ENCODE measurements around the gene HCN4.

The HCN4 gene

GRCh38 chr15:73333001-73333400 lies 35.8 kb downstream of the HCN4 start:
- Histone ChIP-seq H3K27me3 (ENCODE audit: low read depth) (peaks cover 23% of the 10 kb centered on the region), H3K36me3 (replicated peaks) (no peaks in the 10 kb centered on the region), H3K4me3 (no peak overlapping the region), H3K4me1 (no peaks in the 10 kb centered on the region), H3K9me3 (no peaks in the 10 kb centered on the region)
- in situ Hi-C loops (cut with MboI; ENCODE audit: low sequenced_read_pairs): no loop called here
- no peak for DNase-seq (ENCODE audit: low spot score in 2 of 2)

GRCh38 chr15:73331991-73332925 lies 36.5 kb downstream of the HCN4 start:
- no peaks in the 10 kb centered on the region for H3K9me3 ChIP-seq
- DNase-seq (ENCODE audit: low spot score in 2 of 2): no peak
- H3K4me3 ChIP-seq: no peak overlapping the region
- no peaks in the 10 kb centered on the region for H3K36me3 ChIP-seq (replicated peaks)
- in situ Hi-C loops (cut with MboI; ENCODE audit: low sequenced_read_pairs): no loop called here
- H3K27me3 ChIP-seq (ENCODE audit: low read depth): peaks cover 15% of the 10 kb centered on the region
- H3K4me1 ChIP-seq: no peaks in the 10 kb centered on the region

GRCh38 chr15:73331501-73331900 lies 37.3 kb downstream of the HCN4 start:
- Histone ChIP-seq H3K9me3 (no peaks in the 10 kb centered on the region), H3K4me3 (no peak overlapping the region), H3K4me1 (no peaks in the 10 kb centered on the region), H3K27me3 (ENCODE audit: low read depth) (peaks cover 9% of the 10 kb centered on the region), H3K36me3 (replicated peaks) (no peaks in the 10 kb centered on the region)
- no peak for DNase-seq (ENCODE audit: low spot score in 2 of 2)
- in situ Hi-C loops (cut with MboI; ENCODE audit: low sequenced_read_pairs): no loop called here

GRCh38 chr15:73330206-73331051 lies 38.3 kb downstream of the HCN4 start:
- Histone ChIP-seq H3K36me3 (replicated peaks) (no peaks in the 10 kb centered on the region), H3K4me1 (no peaks in the 10 kb centered on the region), H3K27me3 (ENCODE audit: low read depth) (peaks cover 11% of the 10 kb centered on the region), H3K9me3 (no peaks in the 10 kb centered on the region), H3K4me3 (no peak overlapping the region)
- in situ Hi-C loops (cut with MboI; ENCODE audit: low sequenced_read_pairs): no loop called here
- DNase-seq (ENCODE audit: low spot score in 2 of 2): no peak

- Histone ChIP-seq H3K4me3 (no peak overlapping the region), H3K9me3 (no peaks in the 10 kb centered on the region), H3K27me3 (ENCODE audit: low read depth) (peaks cover 13% of the 10 kb centered on the region; the same call in 1 of the 2 replicates), H3K4me1 (no peaks in the 10 kb centered on the region), H3K36me3 (replicated peaks) (no peaks in the 10 kb centered on the region)
- in situ Hi-C loops (cut with MboI; ENCODE audit: low sequenced_read_pairs): no loop called here
- DNase-seq (ENCODE audit: low spot score in 2 of 2): no peak
Measured at GRCh38 chr15:73329501-73330200, 39.1 kb downstream of the HCN4 start.

GRCh38 chr15:73328981-73329380 lies 39.8 kb downstream of the HCN4 start:
- Histone ChIP-seq H3K36me3 (replicated peaks) (no peaks in the 10 kb centered on the region), H3K4me3 (no peak overlapping the region), H3K9me3 (no peaks in the 10 kb centered on the region), H3K4me1 (no peaks in the 10 kb centered on the region), H3K27me3 (ENCODE audit: low read depth) (peaks cover 11% of the 10 kb centered on the region; the same call in 1 of the 2 replicates)
- in situ Hi-C loops (cut with MboI; ENCODE audit: low sequenced_read_pairs): no loop called here
- DNase-seq (ENCODE audit: low spot score in 2 of 2): no peak

GRCh38 chr15:73328149-73328820 lies 40.5 kb downstream of the HCN4 start:
- H3K36me3 ChIP-seq (replicated peaks): no peaks in the 10 kb centered on the region
- no peak for DNase-seq (ENCODE audit: low spot score in 2 of 2)
- in situ Hi-C loops (cut with MboI; ENCODE audit: low sequenced_read_pairs): no loop called here
- no peaks in the 10 kb centered on the region for H3K4me1 ChIP-seq
- H3K27me3 ChIP-seq (ENCODE audit: low read depth): peaks cover 11% of the 10 kb centered on the region; the same call in 1 of the 2 replicates
- H3K9me3 ChIP-seq: no peaks in the 10 kb centered on the region
- no peak overlapping the region for H3K4me3 ChIP-seq

GRCh38 chr15:73326157-73326556 lies 42.6 kb downstream of the HCN4 start:
- Histone ChIP-seq H3K36me3 (replicated peaks) (no peaks in the 10 kb centered on the region), H3K4me1 (no peaks in the 10 kb centered on the region), H3K27me3 (ENCODE audit: low read depth) (peaks cover 11% of the 10 kb centered on the region; the same call in 1 of the 2 replicates), H3K4me3 (no peak overlapping the region), H3K9me3 (no peaks in the 10 kb centered on the region)
- in situ Hi-C loops (cut with MboI; ENCODE audit: low sequenced_read_pairs): no loop called here
- no peak for DNase-seq (ENCODE audit: low spot score in 2 of 2)

GRCh38 chr15:73325191-73325861 lies 43.4 kb downstream of the HCN4 start:
- Histone ChIP-seq H3K9me3 (no peaks in the 10 kb centered on the region), H3K4me1 (no peaks in the 10 kb centered on the region), H3K4me3 (no peak overlapping the region), H3K27me3 (ENCODE audit: low read depth) (peaks cover 11% of the 10 kb centered on the region; the same call in 1 of the 2 replicates), H3K36me3 (replicated peaks) (no peaks in the 10 kb centered on the region)
- in situ Hi-C loops (cut with MboI; ENCODE audit: low sequenced_read_pairs): no loop called here
- peak in 1 of 2 experiments; percentile 63 for DNase-seq (ENCODE audit: low spot score in 2 of 2)

GRCh38 chr15:73324496-73325170 lies 44.1 kb downstream of the HCN4 start:
- in situ Hi-C loops (cut with MboI; ENCODE audit: low sequenced_read_pairs): no loop called here
- H3K27me3 ChIP-seq (ENCODE audit: low read depth): peaks cover 11% of the 10 kb centered on the region; the same call in 1 of the 2 replicates

GRCh38 chr15:73323956-73324355 lies 44.8 kb downstream of the HCN4 start:
- H3K9me3 ChIP-seq: no peaks in the 10 kb centered on the region
- H3K27me3 ChIP-seq (ENCODE audit: low read depth): peaks cover 13% of the 10 kb centered on the region; the same call in 1 of the 2 replicates
- DNase-seq (ENCODE audit: low spot score in 2 of 2): no peak
- no peak overlapping the region for H3K4me3 ChIP-seq
- in situ Hi-C loops (cut with MboI; ENCODE audit: low sequenced_read_pairs): no loop called here
- no peaks in the 10 kb centered on the region for H3K36me3 ChIP-seq (replicated peaks)
- no peaks in the 10 kb centered on the region for H3K4me1 ChIP-seq

More at GRCh38 chr15:73324496-73325170, 44.1 kb downstream of the HCN4 start:
- H3K36me3 ChIP-seq (replicated peaks): no peaks in the 10 kb centered on the region
- H3K4me1 ChIP-seq: no peaks in the 10 kb centered on the region
- no peaks in the 10 kb centered on the region for H3K9me3 ChIP-seq
- H3K4me3 ChIP-seq: no peak overlapping the region
- no peak for DNase-seq (ENCODE audit: low spot score in 2 of 2)

GRCh38 chr15:73323374-73323955 lies 45.3 kb downstream of the HCN4 start:
- no peaks in the 10 kb centered on the region for H3K36me3 ChIP-seq (replicated peaks)
- no peaks in the 10 kb centered on the region for H3K9me3 ChIP-seq
- no peak overlapping the region for H3K4me3 ChIP-seq
- in situ Hi-C loops (cut with MboI; ENCODE audit: low sequenced_read_pairs): no loop called here
- peaks cover 14% of the 10 kb centered on the region; the same call in 1 of the 2 replicates for H3K27me3 ChIP-seq (ENCODE audit: low read depth)
- DNase-seq (ENCODE audit: low spot score in 2 of 2): no peak
- H3K4me1 ChIP-seq: no peaks in the 10 kb centered on the region

Data from HAP-1 (cell line).